Measurements from ENCODE around the gene RPL29. TPM values are rescaled to one million over a fixed set of nuclear protein-coding genes. Genes with fewer than 3 reads are reported as not detected.

Gene RPL29
- total and polyA plus RNA-seq, 9 donors, result 1,785 to 3,982 (median 1,999) TPM

- TF ChIP-seq POLR2A (IDR thresholded peaks at IDR 0.05) (no peak), EP300 (IDR thresholded peaks at IDR 0.05) (no peak), CTCF (IDR thresholded peaks at IDR 0.05) (no peak)
- Histone ChIP-seq H3K9me3 (no peaks in the 10 kb centered on the region), H3K36me3 (no peaks in the 10 kb centered on the region), H3K27ac (peak overlapping the region in 1 of 2 donors; percentile 55), H3K27me3 (no peaks in the 10 kb centered on the region), H3K4me1 (ENCODE audit: insufficient read depth) (peaks cover 15% of the 10 kb centered on the region), H3K4me3 (no peak overlapping the region)
- intact Hi-C loops (cut with DNase I), result no loop called here
- DNase-seq, result peak in 2 of 5 donors; percentile 55 to 76
- WGBS, 3 donors, result 70 to 77% (median 74%) methylated on average over 6 of the region's 6 CpGs
Observed at GRCh38 chr3:51962854-51963530, 32.7 kb downstream of the RPL29 start.

GRCh38 chr3:51961602-51962569, 33.8 kb downstream of the RPL29 start:
- intact Hi-C loops (cut with DNase I), result no loop called here
- no peaks in the 10 kb centered on the region for H3K27me3 ChIP-seq
- H3K4me3 ChIP-seq, result no peak overlapping the region
- H3K36me3 ChIP-seq, result no peaks in the 10 kb centered on the region
- WGBS, 3 donors, result 35 to 45% (median 45%) methylated on average over 9 of the region's 9 CpGs
- DNase-seq, result peak in 2 of 5 donors; percentile 50 to 66
- H3K4me1 ChIP-seq (ENCODE audit: insufficient read depth), result peaks cover 15% of the 10 kb centered on the region
- peak overlapping the region in 1 of 2 donors; percentile 55 for H3K27ac ChIP-seq
- no peaks in the 10 kb centered on the region for H3K9me3 ChIP-seq
- no peak for TF ChIP-seq POLR2A (IDR thresholded peaks at IDR 0.05)
- TF ChIP-seq CTCF (IDR thresholded peaks at IDR 0.05), result no peak
- no peak for TF ChIP-seq EP300 (IDR thresholded peaks at IDR 0.05)

- no peaks in the 10 kb centered on the region for H3K27me3 ChIP-seq
- DNase-seq, result peak in 1 of 5 donors; percentile 12
- TF ChIP-seq POLR2A (IDR thresholded peaks at IDR 0.05) (no peak), EP300 (IDR thresholded peaks at IDR 0.05) (no peak), CTCF (IDR thresholded peaks at IDR 0.05) (no peak)
- intact Hi-C loops (cut with DNase I), result no loop called here
- 89 to 91% (median 90%) methylated on average over 18 of the region's 18 CpGs for WGBS, 3 donors
- H3K4me1 ChIP-seq (ENCODE audit: insufficient read depth), result peaks cover 11% of the 10 kb centered on the region
- H3K27ac ChIP-seq, result peak overlapping the region in 1 of 2 donors; percentile 55
- no peaks in the 10 kb centered on the region for H3K9me3 ChIP-seq
- H3K36me3 ChIP-seq, result no peaks in the 10 kb centered on the region
- H3K4me3 ChIP-seq, result no peak overlapping the region
Observed at GRCh38 chr3:51961011-51961410, 34.7 kb downstream of the RPL29 start.

- Histone ChIP-seq H3K27me3 (no peaks in the 10 kb centered on the region), H3K4me1 (ENCODE audit: insufficient read depth) (peaks cover 14% of the 10 kb centered on the region), H3K36me3 (no peaks in the 10 kb centered on the region), H3K9me3 (no peaks in the 10 kb centered on the region), H3K27ac (no peak overlapping the region), H3K4me3 (no peak overlapping the region)
- peak in 1 of 5 donors; percentile 28 for DNase-seq
- intact Hi-C loops (cut with DNase I), result no loop called here
- TF ChIP-seq CTCF (IDR thresholded peaks at IDR 0.05) (no peak), POLR2A (IDR thresholded peaks at IDR 0.05) (no peak), EP300 (IDR thresholded peaks at IDR 0.05) (no peak)
- WGBS, 3 donors, result 81 to 87% (median 85%) methylated on average over 10 of the region's 10 CpGs
Observed at GRCh38 chr3:51960386-51960785, 35.3 kb downstream of the RPL29 start.

Measured in ovary (tissue), 9 donors.